ENCODE measurements around the gene SMIM15. TPM values are rescaled to one million over a fixed set of nuclear protein-coding genes. Genes with fewer than 3 reads are reported as not detected.
A peak's percentile ranks its signal among the peaks of the same experiment; 100 is the strongest.

Gene SMIM15
- total and polyA plus RNA-seq, 2 donors (not counting 1 experiment from before 2014, with no cell fraction given) = 5.7 to 29.8 TPM

- Histone ChIP-seq H3K4me2 (replicated peaks; ENCODE audit: low read depth, low read length, poor library complexity, severe bottlenecking) (no peak overlapping the region), H4K20me1 (ENCODE audit: control insufficient read depth, insufficient read depth, low read length, poor library complexity, severe bottlenecking) (no peaks in the 10 kb centered on the region), H3K36me3 (replicated peaks in 1 of 2; ENCODE audit: control extremely low read depth in 1 of 2, control insufficient read depth in 1 of 2, extremely low read depth in 1 of 2, insufficient read depth in 2 of 2, low read length in 1 of 2) (peaks cover 5 to 32% of the 10 kb centered on the region in 2 experiments), H3K27me3 (replicated peaks in 1 of 4; ENCODE audit: control extremely low read depth in 1 of 4, control insufficient read depth in 3 of 4, insufficient read depth in 4 of 4, low read length in 3 of 4) (no peaks in the 10 kb centered on the region), H3K27ac (ENCODE audit: low read length in 2 of 2) (no peak overlapping the region), H3K9ac (ENCODE audit: low read length) (no peak overlapping the region), H3K4me3 (ENCODE audit: control extremely low read depth in 1 of 5, extremely low read depth in 1 of 5, insufficient read depth in 1 of 5, low read depth in 2 of 5, low read length in 4 of 5) (no peak overlapping the region), H2AFZ (ENCODE audit: insufficient read depth, low read depth, low read length, poor library complexity, severe bottlenecking) (no peak overlapping the region), H3K4me1 (ENCODE audit: control insufficient read depth in 2 of 2, insufficient read depth in 2 of 2, low read length in 2 of 2) (peaks cover 18 to 20% of the 10 kb centered on the region in 2 donors), H3K79me2 (ENCODE audit: control insufficient read depth, insufficient read depth, low read length) (peaks cover 11% of the 10 kb centered on the region), H3K9me3 (ENCODE audit: control extremely low read depth in 1 of 3, control insufficient read depth in 2 of 3, insufficient read depth in 1 of 3, low read length in 2 of 3) (peaks cover 0 to 12% (median 0%) of the 10 kb centered on the region in 3 donors)
- ATAC-seq (ENCODE audit: low read depth) = no peak
- WGBS (ENCODE audit: insufficient coverage) = 100% methylated on average over 3 of the region's 3 CpGs
- no peaks in the 10 kb centered on the region for H3K9me3 Mint-ChIP-seq (ENCODE audit: insufficient read depth)
- ChIA-PET POLR2A (no interaction called here), CTCF (no interaction called here)
- no peak for TF ChIP-seq EZH2 (IDR thresholded peaks at IDR 0.05; ENCODE audit: borderline replicate concordance, insufficient read depth, low read depth, low read length, poor library complexity, severe bottlenecking)
- TF ChIP-seq, protein P1, sequence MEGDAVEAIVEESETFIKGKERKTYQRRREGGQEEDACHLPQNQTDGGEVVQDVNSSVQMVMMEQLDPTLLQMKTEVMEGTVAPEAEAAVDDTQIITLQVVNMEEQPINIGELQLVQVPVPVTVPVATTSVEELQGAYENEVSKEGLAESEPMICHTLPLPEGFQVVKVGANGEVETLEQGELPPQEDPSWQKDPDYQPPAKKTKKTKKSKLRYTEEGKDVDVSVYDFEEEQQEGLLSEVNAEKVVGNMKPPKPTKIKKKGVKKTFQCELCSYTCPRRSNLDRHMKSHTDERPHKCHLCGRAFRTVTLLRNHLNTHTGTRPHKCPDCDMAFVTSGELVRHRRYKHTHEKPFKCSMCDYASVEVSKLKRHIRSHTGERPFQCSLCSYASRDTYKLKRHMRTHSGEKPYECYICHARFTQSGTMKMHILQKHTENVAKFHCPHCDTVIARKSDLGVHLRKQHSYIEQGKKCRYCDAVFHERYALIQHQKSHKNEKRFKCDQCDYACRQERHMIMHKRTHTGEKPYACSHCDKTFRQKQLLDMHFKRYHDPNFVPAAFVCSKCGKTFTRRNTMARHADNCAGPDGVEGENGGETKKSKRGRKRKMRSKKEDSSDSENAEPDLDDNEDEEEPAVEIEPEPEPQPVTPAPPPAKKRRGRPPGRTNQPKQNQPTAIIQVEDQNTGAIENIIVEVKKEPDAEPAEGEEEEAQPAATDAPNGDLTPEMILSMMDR (IDR thresholded peaks at IDR 0.05) = no peak
- H3K27ac Mint-ChIP-seq = no peak overlapping the region
- peak overlapping the region; percentile 56 for H3K4me3 Mint-ChIP-seq
- intact Hi-C loops (cut with micrococcal nuclease) = loop anchor here (5.0 kb wide), 2 partner anchors 247 to 1242 kb away; partner anchors contain the start of gene DIMT1
- no peaks in the 10 kb centered on the region for H3K27me3 Mint-ChIP-seq
- DNase-seq = no peak
- peaks cover 38% of the 10 kb centered on the region for H3K4me1 Mint-ChIP-seq
Measured at GRCh38 chr5:61160497-61160896, 1.8 kb downstream of the SMIM15 start.

DNA sequence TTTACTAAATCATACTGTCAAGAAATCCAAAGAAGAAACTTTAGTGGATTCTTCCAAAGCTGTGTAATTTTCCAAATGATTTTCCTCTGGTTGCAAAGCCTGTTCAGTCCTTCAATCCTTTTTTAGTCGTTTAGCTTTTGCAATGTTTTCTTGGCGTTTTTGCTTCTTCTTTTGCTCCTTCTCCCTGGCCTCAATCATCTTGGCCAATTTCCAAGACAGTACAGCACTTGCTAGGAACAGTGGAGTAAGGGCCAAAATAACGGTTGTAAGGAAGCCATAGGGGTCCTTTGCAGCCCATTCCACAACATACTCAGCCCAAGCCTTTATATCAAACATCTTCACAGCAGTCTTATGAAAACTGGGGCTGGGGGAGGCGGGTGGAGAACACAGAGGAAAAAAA lies 2.4 kb downstream of the SMIM15 start:
- peaks cover 0 to 12% (median 0%) of the 10 kb centered on the region in 3 donors for H3K9me3 ChIP-seq (ENCODE audit: control extremely low read depth in 1 of 3, control insufficient read depth in 2 of 3, insufficient read depth in 1 of 3, low read length in 2 of 3)
- H3K4me1 Mint-ChIP-seq = peaks cover 38% of the 10 kb centered on the region
- CTCF ChIA-PET = no interaction called here
- H3K27ac ChIP-seq (ENCODE audit: low read length in 2 of 2) = no peak overlapping the region
- no peaks in the 10 kb centered on the region for H3K27me3 Mint-ChIP-seq
- H3K27me3 ChIP-seq (replicated peaks in 1 of 4; ENCODE audit: control extremely low read depth in 1 of 4, control insufficient read depth in 3 of 4, insufficient read depth in 4 of 4, low read length in 3 of 4) = no peaks in the 10 kb centered on the region
- no peak overlapping the region for H2AFZ ChIP-seq (ENCODE audit: insufficient read depth, low read depth, low read length, poor library complexity, severe bottlenecking)
- no peaks in the 10 kb centered on the region for H3K9me3 Mint-ChIP-seq (ENCODE audit: insufficient read depth)
- H3K4me3 Mint-ChIP-seq = no peak overlapping the region
- no peak overlapping the region for H3K27ac Mint-ChIP-seq
- no peak overlapping the region for H3K4me2 ChIP-seq (replicated peaks; ENCODE audit: low read depth, low read length, poor library complexity, severe bottlenecking)
- no peak for TF ChIP-seq EZH2 (IDR thresholded peaks at IDR 0.05; ENCODE audit: borderline replicate concordance, insufficient read depth, low read depth, low read length, poor library complexity, severe bottlenecking)
- TF ChIP-seq, protein P1 (IDR thresholded peaks at IDR 0.05) = no peak
- 100% methylated on average over 2 of the region's 4 CpGs for WGBS (ENCODE audit: insufficient coverage)
- no peak overlapping the region for H3K4me3 ChIP-seq (ENCODE audit: control extremely low read depth in 1 of 5, extremely low read depth in 1 of 5, insufficient read depth in 1 of 5, low read depth in 2 of 5, low read length in 4 of 5)
- peaks cover 5 to 32% of the 10 kb centered on the region in 2 experiments for H3K36me3 ChIP-seq (replicated peaks in 1 of 2; ENCODE audit: control extremely low read depth in 1 of 2, control insufficient read depth in 1 of 2, extremely low read depth in 1 of 2, insufficient read depth in 2 of 2, low read length in 1 of 2)
- no peak for DNase-seq
- no peak overlapping the region for H3K9ac ChIP-seq (ENCODE audit: low read length)
- ATAC-seq (ENCODE audit: low read depth) = no peak
- no peaks in the 10 kb centered on the region for H4K20me1 ChIP-seq (ENCODE audit: control insufficient read depth, insufficient read depth, low read length, poor library complexity, severe bottlenecking)
- H3K79me2 ChIP-seq (ENCODE audit: control insufficient read depth, insufficient read depth, low read length) = peaks cover 11% of the 10 kb centered on the region
- POLR2A ChIA-PET = no interaction called here
- intact Hi-C loops (cut with micrococcal nuclease) = loop anchor here (5.0 kb wide), 2 partner anchors 247 to 1242 kb away; partner anchors contain the start of gene DIMT1
- H3K4me1 ChIP-seq (ENCODE audit: control insufficient read depth in 2 of 2, insufficient read depth in 2 of 2, low read length in 2 of 2) = peaks cover 18 to 20% of the 10 kb centered on the region in 2 donors

Data from B cell (primary cell).